DND-41 (cell line): ENCODE results near the gene SECISBP2.

ENCODE experiments used
- ATAC-seq: fragments of 200-7000 bp; cut with Tn5 transposase; 3 replicates; pipeline ENCODE4 v1.9.1; 2021; ENCODE audit warnings: low read depth; ENCODE audit not compliant: insufficient read depth
- DNase-seq: peaks from one replicate; pipeline ENCODE4 v3.0.0-alpha.2; 2020
- H2AFZ ChIP-seq: 2 replicates; pipeline ENCODE4 v1.6.0; 2012; ENCODE audit warnings: low read depth, low read length
- H3K27ac ChIP-seq: 2 replicates; pipeline ENCODE4 v1.5.1; 2012; ENCODE audit warnings: low read length, inconsistent platforms
- H3K27me3 ChIP-seq: fragments of 200-600 bp; sonication (generic); 2 replicates; pipeline ENCODE4 v1.6.0; 2012; ENCODE audit warnings: low read length, mild to moderate bottlenecking, inconsistent platforms; ENCODE audit not compliant: insufficient read depth, poor library complexity
- H3K36me3 ChIP-seq: 2 replicates; pipeline ENCODE4 v1.5.1; 2012; ENCODE audit warnings: low read length, inconsistent platforms; ENCODE audit not compliant: insufficient read depth
- H3K4me1 ChIP-seq: 2 replicates; pipeline ENCODE4 v1.5.1; 2012; ENCODE audit warnings: mild to moderate bottlenecking, low read length; ENCODE audit not compliant: insufficient read depth
- H3K4me2 ChIP-seq: 2 replicates; pipeline ENCODE4 v1.6.0; 2012; ENCODE audit warnings: mild to moderate bottlenecking, moderate library complexity, low read length, inconsistent platforms; ENCODE audit not compliant: insufficient read depth
- H3K4me3 ChIP-seq, 2 experiments: fragments of 200-600 bp in 1 of 2; shearing (Covaris generic) in 1 of 2; 2 replicates each; pipeline ENCODE4 v1.5.1; 2012 to 2016; ENCODE audit warnings: inconsistent platforms in 2 of 2, low read length in 2 of 2, mild to moderate bottlenecking in 2 of 2, low read depth in 1 of 2, moderate library complexity in 1 of 2
- H3K79me2 ChIP-seq: 2 replicates; pipeline ENCODE4 v1.6.0; 2012; ENCODE audit warnings: low read length, inconsistent platforms; ENCODE audit not compliant: insufficient read depth
- H3K9ac ChIP-seq: 2 replicates; pipeline ENCODE4 v1.6.0; 2012; ENCODE audit warnings: low read depth, mild to moderate bottlenecking, inconsistent platforms, low read length, moderate library complexity
- H3K9me3 ChIP-seq: 2 replicates; pipeline ENCODE4 v1.5.1; 2012; ENCODE audit warnings: low read length, moderate library complexity, mild to moderate bottlenecking, inconsistent platforms; ENCODE audit not compliant: insufficient read depth, severe bottlenecking
- H4K20me1 ChIP-seq: 2 replicates; pipeline ENCODE4 v1.6.0; 2012; ENCODE audit warnings: low read length; ENCODE audit not compliant: insufficient read depth
- EZH2 ChIP-seq: IDR thresholded peaks from 3 replicates; pipeline ENCODE4 v1.6.1; 2012; ENCODE audit warnings: borderline replicate concordance, low read depth, mild to moderate bottlenecking, moderate library complexity, low read length, inconsistent platforms; ENCODE audit not compliant: severe bottlenecking
- TF ChIP-seq, protein P1 (sequence below): IDR thresholded peaks from 2 replicates; pipeline ENCODE4 v1.5.1; 2012; ENCODE audit warnings: borderline replicate concordance, low read length, moderate library complexity, mild to moderate bottlenecking; ENCODE audit not compliant: poor library complexity, severe bottlenecking; ENCODE audit errors: extremely low read depth

SECISBP2 gene

DNA sequence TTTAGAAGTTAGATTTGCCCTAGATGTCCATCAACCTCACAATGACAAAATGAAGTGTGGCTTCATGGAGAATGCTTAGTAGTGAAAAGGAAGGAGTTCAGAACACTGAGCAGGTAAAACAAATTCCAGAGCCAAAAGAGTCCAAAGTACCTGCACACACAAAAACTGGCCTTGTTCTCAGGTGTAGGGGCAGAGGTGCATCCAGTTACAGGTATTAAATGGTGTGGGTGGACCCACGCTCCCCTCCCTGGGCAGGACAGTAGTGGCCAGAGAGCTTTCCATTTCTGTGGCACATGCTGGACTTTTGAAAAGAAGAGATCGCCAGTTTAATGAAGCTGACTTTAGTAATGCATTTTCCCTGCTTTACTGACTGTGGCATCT lies 47.2 kb downstream of the SECISBP2 start:
- H3K27me3 ChIP-seq = no peaks in the 10 kb centered on the region
- ATAC-seq = no peak
- H3K36me3 ChIP-seq = peaks cover 29% of the 10 kb centered on the region
- TF ChIP-seq, protein P1, sequence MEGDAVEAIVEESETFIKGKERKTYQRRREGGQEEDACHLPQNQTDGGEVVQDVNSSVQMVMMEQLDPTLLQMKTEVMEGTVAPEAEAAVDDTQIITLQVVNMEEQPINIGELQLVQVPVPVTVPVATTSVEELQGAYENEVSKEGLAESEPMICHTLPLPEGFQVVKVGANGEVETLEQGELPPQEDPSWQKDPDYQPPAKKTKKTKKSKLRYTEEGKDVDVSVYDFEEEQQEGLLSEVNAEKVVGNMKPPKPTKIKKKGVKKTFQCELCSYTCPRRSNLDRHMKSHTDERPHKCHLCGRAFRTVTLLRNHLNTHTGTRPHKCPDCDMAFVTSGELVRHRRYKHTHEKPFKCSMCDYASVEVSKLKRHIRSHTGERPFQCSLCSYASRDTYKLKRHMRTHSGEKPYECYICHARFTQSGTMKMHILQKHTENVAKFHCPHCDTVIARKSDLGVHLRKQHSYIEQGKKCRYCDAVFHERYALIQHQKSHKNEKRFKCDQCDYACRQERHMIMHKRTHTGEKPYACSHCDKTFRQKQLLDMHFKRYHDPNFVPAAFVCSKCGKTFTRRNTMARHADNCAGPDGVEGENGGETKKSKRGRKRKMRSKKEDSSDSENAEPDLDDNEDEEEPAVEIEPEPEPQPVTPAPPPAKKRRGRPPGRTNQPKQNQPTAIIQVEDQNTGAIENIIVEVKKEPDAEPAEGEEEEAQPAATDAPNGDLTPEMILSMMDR = no peak
- no peak for TF ChIP-seq EZH2
- no peak for DNase-seq
- H3K4me3 ChIP-seq = no peak overlapping the region
- no peaks in the 10 kb centered on the region for H3K79me2 ChIP-seq
- H3K9ac ChIP-seq = no peak overlapping the region
- no peak overlapping the region for H3K4me2 ChIP-seq
- no peaks in the 10 kb centered on the region for H3K9me3 ChIP-seq
- H3K27ac ChIP-seq = no peak overlapping the region
- no peaks in the 10 kb centered on the region for H3K4me1 ChIP-seq
- H4K20me1 ChIP-seq = peaks cover 3% of the 10 kb centered on the region; the same call in 1 of the 2 replicates
- no peak overlapping the region for H2AFZ ChIP-seq

DNA sequence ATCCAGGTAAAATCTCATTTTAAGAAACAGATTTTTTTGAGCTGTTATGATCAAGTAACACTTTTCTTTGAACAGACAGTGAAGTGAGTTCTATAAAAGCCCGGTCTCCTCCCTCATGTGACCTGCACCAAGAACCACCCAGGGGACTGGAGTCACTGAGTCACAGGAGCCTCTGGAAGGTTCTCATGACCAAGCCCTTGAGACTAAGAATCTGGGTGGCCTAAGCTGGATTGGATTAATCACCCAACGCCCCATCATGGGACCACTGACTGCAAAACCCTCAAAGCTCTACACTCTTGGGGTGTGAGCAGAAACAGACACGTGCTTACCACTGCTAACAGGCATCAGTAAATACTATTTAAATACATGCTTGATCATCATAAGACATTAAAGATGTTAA lies 48.4 kb downstream of the SECISBP2 start:
- TF ChIP-seq, protein P1 = no peak
- TF ChIP-seq EZH2 = no peak
- Histone ChIP-seq H3K79me2 (no peaks in the 10 kb centered on the region), H3K9me3 (no peaks in the 10 kb centered on the region), H3K4me3 (no peak overlapping the region), H3K36me3 (peaks cover 17% of the 10 kb centered on the region), H3K4me1 (no peaks in the 10 kb centered on the region), H3K27me3 (no peaks in the 10 kb centered on the region), H3K9ac (no peak overlapping the region), H2AFZ (no peak overlapping the region), H3K27ac (no peak overlapping the region), H3K4me2 (no peak overlapping the region), H4K20me1 (peaks cover 3% of the 10 kb centered on the region; the same call in 1 of the 2 replicates)
- ATAC-seq = no peak
- no peak for DNase-seq

DNA sequence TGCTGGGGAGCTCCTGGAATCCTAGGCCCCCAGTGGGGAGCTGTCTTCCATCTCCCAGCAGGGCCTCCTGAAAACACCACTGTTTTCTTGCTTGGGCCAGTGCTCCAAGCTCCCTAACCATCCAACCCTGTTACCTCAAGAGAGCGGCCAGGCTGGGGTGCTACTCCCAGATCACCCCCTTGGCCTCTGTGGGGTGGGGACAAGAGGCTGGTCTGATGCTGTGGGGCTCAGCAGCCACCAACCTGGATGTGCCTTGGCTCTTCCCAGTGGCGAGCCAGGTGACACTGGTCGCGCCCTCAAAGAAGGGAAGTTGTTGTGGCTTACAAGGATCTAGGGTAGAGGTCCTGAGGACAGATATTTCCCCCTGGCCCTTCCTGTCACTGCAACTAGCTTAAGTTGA lies 49.0 kb downstream of the SECISBP2 start:
- H3K79me2 ChIP-seq = no peaks in the 10 kb centered on the region

More for the DNA sequence above, 49.0 kb downstream of the SECISBP2 start:
- DNase-seq (no peak), ATAC-seq (no peak)
- H3K4me2 ChIP-seq = no peak overlapping the region
- H3K4me1 ChIP-seq = no peaks in the 10 kb centered on the region
- no peak overlapping the region for H3K9ac ChIP-seq
- H3K27me3 ChIP-seq = no peaks in the 10 kb centered on the region
- no peak for TF ChIP-seq EZH2
- TF ChIP-seq, protein P1 = no peak
- H3K27ac ChIP-seq = no peak overlapping the region
- no peak overlapping the region for H2AFZ ChIP-seq
- H3K36me3 ChIP-seq = peaks cover 11% of the 10 kb centered on the region
- no peak overlapping the region for H3K4me3 ChIP-seq
- no peaks in the 10 kb centered on the region for H3K9me3 ChIP-seq
- H4K20me1 ChIP-seq = peaks cover 4% of the 10 kb centered on the region; the same call in 1 of the 2 replicates
